Stimulated activated CD4-positive, alpha-beta T cell treated with anti-CD3 and anti-CD28 coated beads, Interleukin-12 subunit alpha, Interleukin-12 subunit beta, amount 100 ng/mL, for 24 hours (primary cell): Measurements from ENCODE around the gene OR5C1.
"Not testable (repeated sequence)": the region's sequence is repeated elsewhere in the genome, so short reads cannot be mapped to it uniquely, and the experiment has no call there.

Experiments used
- DNase-seq, 2 experiments: peaks; one replicate each; pipeline ENCODE4 v3.0.0-alpha.2; 2020; ENCODE audit warnings: low read depth in 2 of 2

OR5C1 gene

DNA sequence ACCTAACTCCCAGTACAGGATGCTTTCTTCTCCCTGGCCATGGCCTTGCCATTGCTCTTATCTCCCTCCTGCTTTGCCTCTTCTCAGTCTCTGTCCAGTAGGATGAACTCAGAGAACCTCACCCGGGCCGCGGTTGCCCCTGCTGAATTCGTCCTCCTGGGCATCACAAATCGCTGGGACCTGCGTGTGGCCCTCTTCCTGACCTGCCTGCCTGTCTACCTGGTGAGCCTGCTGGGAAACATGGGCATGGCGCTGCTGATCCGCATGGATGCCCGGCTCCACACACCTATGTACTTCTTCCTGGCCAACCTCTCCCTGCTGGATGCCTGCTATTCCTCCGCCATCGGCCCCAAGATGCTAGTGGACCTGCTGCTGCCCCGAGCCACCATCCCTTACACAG is at the start of gene OR5C1:
TSS of gene OR5C1 (plus strand) at position 103 of the 400 bp plus-strand sequence. CDS start at position 103, 0 bp downstream.
- no peak for DNase-seq

DNA sequence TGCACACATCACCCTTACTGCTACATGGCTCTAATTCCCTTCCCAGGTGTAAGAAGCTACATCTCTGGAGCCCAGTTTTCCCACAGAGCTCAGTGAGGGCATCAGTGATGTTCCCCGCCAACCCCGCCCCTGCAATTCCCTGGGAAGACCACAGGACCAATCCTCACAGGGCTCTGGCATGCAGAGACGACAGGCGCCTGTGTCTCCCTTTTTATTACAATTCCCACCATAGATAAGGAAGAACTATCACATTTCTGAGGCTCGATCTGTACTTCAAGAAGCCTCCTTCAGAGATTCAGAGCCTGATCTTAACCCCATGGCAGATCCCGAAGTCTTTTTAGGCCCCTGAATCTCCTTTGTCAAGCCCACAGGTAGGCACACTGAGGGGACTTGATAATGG is 46.7 kb upstream of the OR5C1 start, which contains the start of gene OR1L6:
TSS of gene OR1L6 (plus strand) at position 301 of the 400 bp plus-strand sequence. CDS start 7,545 bp downstream, outside the sequence.
- no peak for DNase-seq

DNA sequence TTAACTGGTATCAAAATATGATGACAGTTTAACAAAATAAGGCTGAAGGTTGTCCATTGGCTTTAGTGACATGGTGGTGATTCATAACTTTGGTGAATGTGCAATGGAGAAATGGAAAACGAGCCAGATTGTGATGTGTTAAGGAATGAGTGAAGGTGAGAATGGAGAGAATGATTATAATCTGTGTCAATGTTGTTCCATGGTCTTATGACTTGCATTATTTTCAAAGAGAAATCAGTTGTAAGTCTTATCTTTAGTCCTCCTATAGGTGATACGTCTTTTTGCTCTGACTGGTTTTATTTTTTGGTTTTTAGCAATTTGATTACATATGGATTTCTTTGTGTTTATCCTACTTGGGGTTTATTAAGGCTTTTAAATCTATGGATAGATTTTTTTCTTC is 33.9 kb upstream of the OR5C1 start:
- no peak for DNase-seq

DNA sequence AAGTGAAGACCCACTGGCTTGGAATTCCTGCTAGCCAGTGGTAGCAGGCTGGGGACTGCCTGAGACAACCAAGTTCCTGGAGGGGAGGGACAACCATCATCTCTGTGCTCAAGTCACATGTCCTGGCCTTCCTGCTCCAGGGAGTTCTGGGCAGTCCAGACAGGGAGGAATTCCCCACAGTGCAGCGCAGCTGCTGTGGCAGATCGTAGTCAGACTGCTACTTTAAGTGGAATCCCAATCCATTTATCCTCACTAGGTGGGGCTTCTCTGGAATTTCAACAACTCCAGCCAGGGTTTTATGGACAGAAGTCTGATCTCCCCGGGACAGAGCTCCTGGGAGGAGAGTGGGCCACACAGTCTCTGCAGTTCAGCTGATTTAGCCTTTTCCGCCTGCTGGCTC is 20.9 kb upstream of the OR5C1 start:
- no peak for DNase-seq

DNA sequence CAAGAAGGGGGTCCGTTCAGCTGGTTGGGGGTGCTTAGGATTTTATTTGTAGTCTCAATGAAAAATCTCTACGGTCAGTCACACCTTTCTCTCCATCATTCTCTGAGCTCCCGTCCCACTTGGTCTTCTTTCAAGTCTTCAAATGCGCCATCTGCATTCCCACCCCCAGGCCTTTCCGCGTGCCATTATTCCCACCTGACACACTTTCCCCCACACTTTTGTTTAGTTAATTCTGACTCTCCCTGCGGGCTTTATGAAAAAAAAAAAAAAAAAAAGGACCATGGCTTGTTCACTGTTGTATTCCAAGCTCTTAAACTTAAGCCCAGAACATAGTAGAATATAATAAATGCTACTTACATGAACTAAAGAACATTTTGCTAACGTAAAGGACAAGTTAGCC is 11.7 kb upstream of the OR5C1 start:
- DNase-seq, result no peak

DNA sequence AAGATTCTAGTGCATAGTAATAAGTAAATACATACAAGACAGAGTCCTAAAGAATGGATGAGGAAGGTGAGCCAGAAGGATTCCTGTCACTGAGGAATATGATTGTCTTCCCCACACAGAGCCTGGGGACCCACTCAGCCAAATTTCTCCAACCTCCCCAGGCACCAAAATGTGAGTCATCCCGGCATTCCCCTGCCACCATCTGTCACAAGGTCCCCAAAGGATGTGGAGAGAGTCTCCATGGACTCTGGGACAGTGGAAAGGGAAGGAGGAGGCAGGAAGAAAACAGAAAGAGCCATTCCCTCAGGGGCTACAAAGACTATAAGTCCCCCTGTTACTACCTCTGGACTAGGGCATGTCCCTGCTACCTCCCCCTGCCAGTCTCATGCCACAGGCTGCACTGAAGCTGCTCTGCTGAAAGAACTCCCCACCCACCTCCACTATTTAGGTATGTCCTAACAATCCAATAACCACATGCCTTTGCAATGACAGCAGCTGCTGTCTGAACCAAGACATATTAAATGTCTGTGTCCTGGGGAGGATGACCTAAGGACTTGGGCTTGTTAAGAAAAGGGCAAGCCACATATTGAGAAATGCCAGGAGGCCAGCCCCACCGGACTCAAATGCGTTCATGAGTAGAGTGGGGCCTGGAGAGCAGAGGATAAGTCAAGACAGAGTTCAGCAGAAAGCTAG is 10.7 kb upstream of the OR5C1 start:
- DNase-seq, result no peak

DNA sequence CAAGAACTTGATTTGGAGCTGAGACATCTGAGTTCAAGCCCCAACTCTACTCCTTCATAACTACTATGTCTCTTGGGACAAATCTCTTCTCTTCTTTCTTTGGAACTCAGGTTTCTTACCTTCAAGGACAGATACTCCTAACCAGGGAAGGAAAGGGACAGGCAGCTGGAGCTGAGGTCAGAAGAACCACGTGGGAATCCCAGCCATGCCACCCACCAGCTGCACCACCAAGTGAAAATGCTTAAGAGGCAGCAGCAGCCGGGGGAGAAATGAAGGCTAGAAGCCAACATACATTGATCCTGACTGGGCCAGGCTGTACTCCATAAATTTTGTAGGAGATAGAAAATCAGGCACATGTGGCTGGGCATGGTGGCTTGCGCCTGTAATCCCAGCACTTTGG is 9.6 kb upstream of the OR5C1 start:
- DNase-seq, result no peak

DNA sequence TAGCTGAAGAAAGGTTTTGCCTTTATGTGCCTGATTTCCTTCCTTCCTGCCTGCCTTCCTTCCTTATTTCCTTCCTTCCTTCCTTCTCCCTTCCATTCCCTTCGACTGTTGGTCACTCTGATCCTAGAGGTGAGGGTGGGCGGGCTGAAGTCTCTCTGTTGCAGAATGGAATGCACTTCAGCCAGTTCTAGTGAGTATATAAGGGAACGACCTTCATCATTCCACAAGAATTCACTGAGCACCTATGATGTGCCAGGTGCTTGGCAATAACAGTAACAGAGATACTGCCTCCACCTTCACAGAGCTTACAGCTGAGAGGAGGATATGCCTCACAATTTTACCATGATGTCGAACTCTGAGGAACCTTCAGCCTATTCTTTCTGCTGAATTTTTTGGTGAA is 8.7 kb upstream of the OR5C1 start:
- no peak for DNase-seq

DNA sequence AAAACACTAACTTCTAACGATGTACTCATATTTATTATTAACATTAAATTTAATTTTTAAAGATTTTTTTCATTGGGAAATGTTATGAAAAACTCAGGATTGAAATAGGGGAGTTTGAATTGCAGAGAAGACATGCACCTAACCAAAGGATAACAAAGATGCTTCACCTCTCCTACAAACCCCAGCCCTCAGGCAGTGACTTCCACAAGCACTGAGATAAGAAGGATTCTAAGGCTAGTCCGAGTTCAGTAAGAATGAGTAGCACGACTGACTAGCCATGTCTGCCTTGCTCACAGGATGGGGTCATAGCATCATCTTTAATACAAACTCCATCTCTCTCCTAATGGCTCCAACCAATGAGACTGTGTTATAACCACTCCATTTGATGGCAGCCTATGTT is 7.1 kb upstream of the OR5C1 start:
- no peak for DNase-seq

DNA sequence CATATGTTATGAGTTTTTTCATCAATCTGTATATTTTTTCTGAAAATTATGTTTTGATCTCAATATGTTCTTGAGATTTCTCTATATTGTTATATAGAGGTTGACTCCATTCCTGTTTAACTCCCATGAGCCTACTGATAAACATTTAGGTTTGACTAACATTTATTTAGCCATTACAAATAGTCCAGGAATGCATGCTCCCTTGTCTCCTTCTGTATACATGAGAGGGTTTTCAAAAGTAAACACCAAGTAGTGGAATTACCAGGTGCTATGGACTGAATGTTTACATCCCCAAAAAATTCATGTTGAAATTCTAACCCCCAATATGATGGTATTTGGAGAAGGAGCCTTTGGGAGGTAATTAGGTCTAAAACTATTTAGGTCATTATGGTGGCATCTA is 3.5 kb upstream of the OR5C1 start:
- DNase-seq, result no peak

DNA sequence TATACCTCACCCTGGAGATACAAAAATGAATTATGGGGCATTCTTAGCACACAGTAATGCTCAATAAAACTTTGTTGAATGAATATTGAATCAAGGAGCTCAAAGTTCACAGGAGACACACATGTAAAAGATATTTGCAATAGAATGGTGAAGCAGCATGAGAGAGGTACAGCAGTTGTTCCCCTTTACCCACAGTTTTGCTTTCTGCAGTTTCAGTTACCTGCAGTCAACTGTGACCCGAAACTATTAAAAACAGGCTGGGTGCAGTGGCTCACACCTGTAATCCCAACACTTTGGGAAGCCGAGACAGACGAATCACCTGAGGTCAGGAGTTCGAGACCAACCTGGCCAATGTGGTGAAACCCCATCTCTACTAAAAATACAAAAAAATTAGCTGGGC is 2.4 kb upstream of the OR5C1 start:
- DNase-seq, result no peak

DNA sequence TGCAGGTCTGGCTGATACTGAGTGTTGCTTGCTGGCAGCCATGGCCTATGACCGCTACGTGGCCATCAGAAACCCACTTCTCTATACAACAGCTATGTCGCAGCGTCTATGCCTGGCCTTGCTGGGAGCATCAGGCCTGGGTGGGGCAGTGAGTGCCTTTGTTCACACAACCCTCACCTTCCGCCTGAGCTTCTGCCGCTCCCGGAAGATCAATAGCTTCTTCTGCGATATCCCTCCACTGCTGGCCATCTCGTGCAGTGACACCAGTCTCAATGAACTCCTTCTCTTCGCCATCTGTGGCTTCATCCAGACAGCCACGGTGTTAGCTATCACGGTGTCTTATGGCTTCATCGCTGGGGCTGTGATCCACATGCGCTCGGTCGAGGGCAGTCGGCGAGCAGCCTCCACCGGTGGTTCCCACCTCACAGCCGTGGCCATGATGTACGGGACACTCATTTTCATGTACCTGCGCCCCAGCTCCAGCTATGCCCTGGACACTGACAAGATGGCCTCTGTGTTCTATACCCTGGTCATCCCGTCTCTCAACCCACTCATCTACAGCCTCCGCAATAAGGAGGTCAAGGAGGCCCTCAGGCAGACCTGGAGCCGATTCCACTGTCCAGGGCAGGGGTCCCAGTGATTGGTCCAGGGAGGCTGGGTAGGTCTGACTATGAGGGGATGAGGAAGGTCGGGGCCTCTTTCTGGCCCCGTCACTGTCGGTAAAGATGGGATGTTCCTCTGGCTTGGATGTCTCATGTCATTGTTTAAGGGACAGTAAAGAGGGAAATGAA is 718 bp downstream of the OR5C1 start:
- DNase-seq, result no peak

DNA sequence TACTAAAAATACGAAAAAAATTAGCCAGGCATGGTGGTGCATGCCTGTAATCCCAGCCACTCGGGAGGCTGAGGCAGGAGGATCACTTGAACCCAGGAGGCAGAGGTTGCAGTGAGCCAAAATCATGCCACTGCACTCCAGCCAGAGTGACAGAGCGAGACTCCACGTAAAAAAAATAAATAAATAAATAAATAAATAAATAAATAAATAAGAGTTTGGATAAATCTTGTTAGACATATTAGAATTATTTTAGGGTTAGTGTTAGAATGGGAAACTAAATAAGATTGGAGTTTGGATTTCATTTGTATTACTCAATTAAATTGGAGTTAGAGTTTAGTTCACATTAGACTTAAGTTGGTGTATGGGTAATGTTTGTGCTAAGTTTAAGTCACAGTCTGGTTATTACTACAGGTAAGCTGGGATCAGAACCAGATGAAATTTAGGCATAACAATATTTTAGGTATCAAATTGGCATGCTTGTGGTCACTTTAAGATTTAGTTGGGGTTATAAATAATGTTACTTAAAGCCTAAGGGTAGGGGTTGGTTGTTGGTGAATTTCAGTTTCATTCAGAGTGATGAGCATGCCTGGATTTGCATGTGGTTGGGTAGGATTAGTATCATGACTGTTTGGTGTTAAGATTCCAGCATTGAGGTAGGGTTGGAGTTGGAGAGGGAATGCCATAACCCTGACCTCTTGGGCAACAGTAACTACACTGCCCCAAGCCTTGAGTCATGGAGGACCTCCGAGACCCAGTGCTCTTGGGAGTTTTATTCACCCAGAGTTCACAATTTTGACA is 3.3 kb downstream of the OR5C1 start:
- no peak for DNase-seq

DNA sequence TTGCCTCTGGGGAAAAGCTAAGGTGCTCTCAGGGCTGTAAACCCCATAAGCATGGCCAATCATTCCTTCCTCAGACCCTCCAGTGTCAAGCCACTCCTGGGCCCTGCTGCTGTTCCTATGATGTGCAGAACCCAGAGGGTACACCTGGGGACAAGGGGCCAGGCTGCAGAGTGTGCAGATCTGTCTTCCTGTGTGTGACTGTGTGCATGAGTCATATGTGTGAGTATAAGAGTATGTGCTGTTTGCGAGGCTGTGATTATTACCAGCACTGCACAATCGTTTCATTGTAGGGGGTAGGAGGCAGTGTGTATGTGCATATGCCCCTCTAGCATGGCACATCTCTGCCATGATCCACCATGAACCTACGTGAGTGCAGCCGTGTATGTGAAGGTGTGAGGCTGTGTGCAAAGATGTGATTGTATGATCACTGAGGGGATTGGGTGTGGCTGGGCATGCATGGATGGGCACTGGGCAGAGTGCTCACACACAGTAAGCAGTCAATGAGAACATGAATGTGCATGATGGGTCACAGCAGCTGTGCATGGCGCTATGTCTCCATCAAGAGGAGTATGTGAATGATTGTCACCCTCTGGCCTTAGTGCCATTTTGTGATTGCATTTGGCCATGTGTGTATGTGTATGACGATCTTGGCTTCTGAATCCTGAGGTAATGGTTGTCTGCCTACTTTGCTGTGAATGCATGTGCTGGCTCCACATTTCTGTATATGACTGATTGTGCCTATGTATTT is 8.8 kb downstream of the OR5C1 start:
- no peak for DNase-seq

DNA sequence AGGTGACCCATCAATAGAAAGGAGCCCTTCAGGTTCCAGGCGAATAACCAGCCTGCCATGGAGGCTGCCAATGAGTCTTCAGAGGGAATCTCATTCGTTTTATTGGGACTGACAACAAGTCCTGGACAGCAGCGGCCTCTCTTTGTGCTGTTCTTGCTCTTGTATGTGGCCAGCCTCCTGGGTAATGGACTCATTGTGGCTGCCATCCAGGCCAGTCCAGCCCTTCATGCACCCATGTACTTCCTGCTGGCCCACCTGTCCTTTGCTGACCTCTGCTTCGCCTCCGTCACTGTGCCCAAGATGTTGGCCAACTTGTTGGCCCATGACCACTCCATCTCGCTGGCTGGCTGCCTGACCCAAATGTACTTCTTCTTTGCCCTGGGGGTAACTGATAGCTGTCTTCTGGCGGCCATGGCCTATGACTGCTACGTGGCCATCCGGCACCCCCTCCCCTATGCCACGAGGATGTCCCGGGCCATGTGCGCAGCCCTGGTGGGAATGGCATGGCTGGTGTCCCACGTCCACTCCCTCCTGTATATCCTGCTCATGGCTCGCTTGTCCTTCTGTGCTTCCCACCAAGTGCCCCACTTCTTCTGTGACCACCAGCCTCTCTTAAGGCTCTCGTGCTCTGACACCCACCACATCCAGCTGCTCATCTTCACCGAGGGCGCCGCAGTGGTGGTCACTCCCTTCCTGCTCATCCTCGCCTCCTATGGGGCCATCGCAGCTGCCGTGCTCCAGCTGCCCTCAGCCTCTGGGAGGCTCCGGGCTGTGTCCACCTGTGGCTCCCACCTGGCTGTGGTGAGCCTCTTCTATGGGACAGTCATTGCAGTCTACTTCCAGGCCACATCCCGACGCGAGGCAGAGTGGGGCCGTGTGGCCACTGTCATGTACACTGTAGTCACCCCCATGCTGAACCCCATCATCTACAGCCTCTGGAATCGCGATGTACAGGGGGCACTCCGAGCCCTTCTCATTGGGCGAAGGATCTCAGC is 11.6 kb downstream of the OR5C1 start, which contains the start of gene OR1K1:
TSS of gene OR1K1 (plus strand) at position 58 of the 995 bp plus-strand sequence. CDS start at position 58, 0 bp downstream.
- DNase-seq, result no peak

DNA sequence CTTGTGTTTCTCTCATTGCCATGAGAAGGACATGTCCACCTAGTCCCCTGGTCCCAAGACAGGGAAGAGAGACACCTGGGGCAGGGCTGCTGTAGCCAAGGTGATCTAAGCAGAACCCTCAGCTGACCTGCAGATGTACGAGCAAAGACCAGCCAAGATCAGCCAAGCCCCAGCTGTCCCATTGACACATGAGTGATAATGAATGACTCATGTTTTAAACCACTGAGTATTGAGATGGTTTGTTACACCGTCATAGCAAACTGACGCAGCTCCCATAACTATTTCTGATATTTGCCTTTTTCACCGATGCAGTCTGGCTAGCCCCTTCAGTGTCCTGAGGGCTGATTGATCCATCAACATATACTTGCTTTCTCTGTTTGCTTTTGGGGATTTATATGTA is 17.9 kb downstream of the OR5C1 start:
- DNase-seq, result no peak

DNA sequence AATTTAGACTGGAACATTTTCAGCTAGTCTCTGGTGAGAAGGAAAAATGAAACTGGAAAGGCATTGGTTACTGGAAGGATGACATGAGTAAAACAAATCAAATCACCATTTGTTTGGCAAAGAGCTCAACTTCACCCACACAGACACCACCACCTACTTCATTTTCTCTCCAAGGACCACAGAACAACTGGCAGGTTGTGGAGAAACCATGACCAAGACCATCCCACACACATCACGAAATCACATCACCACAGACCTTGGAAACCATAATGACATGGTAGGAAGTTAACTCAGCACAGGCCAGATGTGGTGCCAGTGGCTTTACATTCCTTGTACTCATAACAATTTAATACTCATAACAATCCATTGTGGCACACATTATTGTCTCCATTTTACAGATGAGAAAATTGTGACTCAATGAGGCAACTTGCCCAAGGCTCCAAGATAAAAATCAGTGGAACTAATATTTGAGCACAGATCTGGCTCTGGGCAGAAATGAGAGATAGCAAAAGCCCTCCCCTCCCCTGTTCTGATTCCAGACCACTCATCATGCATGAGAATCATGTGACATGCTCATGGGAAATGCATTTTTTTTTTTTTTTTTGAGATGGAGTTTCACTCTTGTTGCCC is 18.7 kb downstream of the OR5C1 start:
- DNase-seq, result peak in 1 of 2 experiments; percentile 56

DNA sequence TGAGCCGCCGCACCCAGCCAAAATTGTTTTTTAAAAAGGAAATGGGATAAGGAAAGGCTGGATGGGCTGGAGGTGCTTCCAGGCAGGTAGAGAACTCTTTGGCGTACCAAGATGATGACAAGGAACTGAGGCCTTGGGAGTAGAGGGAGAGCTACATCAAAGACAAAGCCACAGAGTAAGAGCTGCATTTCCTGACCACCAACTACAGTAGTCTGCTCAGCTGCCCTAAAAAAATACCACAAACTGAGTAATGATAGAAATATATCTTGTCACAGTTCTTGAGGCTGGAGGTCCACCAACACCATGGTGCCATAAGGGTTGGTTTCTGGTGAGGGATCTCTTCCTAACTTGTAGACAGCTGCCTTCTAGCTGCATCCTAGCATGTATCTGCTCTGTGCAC is 19.4 kb downstream of the OR5C1 start:
- no peak for DNase-seq

DNA sequence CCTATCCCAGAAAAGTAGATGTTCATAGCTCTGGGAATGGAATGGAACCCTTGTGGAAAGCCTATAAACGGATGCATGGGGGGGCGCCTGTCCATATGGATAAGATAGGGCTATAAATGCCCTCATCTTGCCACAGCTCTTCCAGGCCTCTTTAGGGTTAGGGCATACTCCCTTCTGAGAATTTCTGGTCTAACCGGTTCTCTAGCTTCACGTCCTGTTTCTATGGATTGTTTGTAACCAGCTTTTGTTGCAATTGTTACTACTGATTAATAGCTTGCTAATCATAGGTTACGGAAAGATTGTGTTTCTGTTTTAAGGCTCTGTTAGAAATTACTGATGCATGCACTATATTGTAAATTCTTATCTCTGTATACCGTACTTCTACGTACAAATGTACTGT is 20.5 kb downstream of the OR5C1 start:
- not testable (repeated sequence) for DNase-seq
